Peyer's patch (tissue), 4 donors: ENCODE results near the gene RND3. TPM values are rescaled to one million over a fixed set of nuclear protein-coding genes. Genes with fewer than 3 reads are reported as not detected.

Experiments used
- DNase-seq, 3 donors: peaks; one replicate each; pipeline ENCODE4 v3.0.0-alpha.2; 2017 to 2019
- H3K27ac ChIP-seq, 4 donors: fragments of 200-600 bp; sonication (generic); one replicate each; pipeline ENCODE4 v1.5.1; 2016 to 2019
- H3K27me3 ChIP-seq, 2 donors: fragments of 200-600 bp; sonication (generic); one replicate each; pipeline ENCODE4 v1.5.1; 2019
- H3K36me3 ChIP-seq, 3 donors: fragments of 200-600 bp; sonication (generic); one replicate each; pipeline ENCODE4 v1.5.1; 2016 to 2019
- H3K4me1 ChIP-seq, 4 donors: fragments of 200-600 bp; sonication (generic); one replicate each; pipeline ENCODE4 v1.5.1; 2016 to 2019
- H3K4me3 ChIP-seq, 4 donors: fragments of 200-600 bp; sonication (generic); 1 replicate in 3 of 4; 2 replicates in 1 of 4; pipeline ENCODE4 v1.5.1; 2016 to 2019; ENCODE audit warnings: mild to moderate bottlenecking in 1 of 4
- H3K9me3 ChIP-seq, 4 donors: fragments of 200-600 bp; sonication (generic); one replicate each; pipeline ENCODE4 v1.5.1; 2016 to 2019; ENCODE audit warnings: mild to moderate bottlenecking in 1 of 4
- POLR2A ChIP-seq, 2 donors: fragments of 450-650 bp; IDR thresholded peaks; one replicate each; pipeline ENCODE4 v1.5.1; 2017; ENCODE audit warnings: antibody characterized with exemption in 2 of 2, mild to moderate bottlenecking in 2 of 2, moderate library complexity in 2 of 2
- total RNA-seq, 4 donors: library from RNA; depleted of rRNA; stranded (reverse); fragments of >200 nt; gene quantifications; one replicate each; pipeline ENCODE4 v1.1.0, GENCODE V29; 2016
- TF ChIP-seq, protein P1 (sequence below), 6 experiments: fragments of 450-650 bp in 4 of 6; fragments of 200-600 bp in 2 of 6; sonication (generic) in 1 of 6; IDR thresholded peaks; one replicate each; pipeline ENCODE4 v1.5.1; 2017 to 2019; ENCODE audit warnings: antibody characterized with exemption in 6 of 6, mild to moderate bottlenecking in 3 of 6, moderate library complexity in 1 of 6

Gene RND3, protein sequence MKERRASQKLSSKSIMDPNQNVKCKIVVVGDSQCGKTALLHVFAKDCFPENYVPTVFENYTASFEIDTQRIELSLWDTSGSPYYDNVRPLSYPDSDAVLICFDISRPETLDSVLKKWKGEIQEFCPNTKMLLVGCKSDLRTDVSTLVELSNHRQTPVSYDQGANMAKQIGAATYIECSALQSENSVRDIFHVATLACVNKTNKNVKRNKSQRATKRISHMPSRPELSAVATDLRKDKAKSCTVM
- total RNA-seq: 10 to 100 TPM; 14.9 to 80.6 (median 46.7) TPM

DNA sequence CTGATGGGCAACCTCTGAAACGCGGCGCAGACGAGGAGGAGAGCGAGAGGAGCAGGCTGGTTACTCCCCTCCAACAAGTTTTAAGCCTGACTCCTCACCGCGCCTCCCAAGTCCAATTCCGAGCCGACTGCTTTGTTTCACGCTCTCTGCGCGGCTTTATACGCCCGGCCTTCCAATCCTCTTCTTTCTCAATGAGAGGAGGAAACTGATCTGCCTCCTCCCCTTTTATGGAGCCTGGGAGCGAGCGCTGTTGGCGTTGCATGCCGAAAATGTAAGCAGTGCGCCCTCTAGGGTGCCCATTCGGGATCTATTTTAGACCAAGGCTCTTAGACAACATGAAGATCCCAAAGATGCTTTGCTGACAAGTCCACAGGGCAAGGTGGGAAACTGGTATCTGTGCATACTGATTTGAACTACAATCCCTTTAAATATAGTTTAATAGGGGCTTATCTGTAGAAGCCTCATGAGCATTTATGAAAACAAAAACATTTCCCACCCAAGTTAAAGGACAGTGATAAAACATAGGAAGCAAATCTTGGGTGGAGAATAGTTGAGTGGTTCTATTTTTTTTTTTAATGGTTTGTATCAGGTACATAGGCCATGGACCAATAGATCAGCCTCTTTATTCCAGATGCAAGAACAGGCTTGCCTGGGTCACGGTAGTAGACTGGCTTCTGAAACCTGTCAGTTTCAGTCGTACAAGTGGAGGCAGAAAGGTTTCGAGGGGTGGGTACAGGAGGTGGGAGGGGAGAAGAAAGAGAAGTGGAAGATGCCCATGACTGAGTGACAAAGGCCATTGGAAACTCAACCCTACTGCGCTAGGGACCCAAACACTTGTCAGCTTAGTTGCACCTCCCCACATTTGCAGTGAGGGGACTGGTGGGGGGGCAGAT lies at the start of gene RND3:
Gene RND3 (minus strand): TSS at position 131 of the 893 bp plus-strand sequence. CDS start 250 bp downstream, outside the sequence.
- Histone ChIP-seq H3K36me3 (no peaks in the 10 kb centered on the region), H3K9me3 (no peaks in the 10 kb centered on the region), H3K27me3 (no peaks in the 10 kb centered on the region), H3K27ac (peak within 1 kb of the TSS; percentile 64 to 96 (median 91)), H3K4me3 (peak within 1 kb of the TSS; percentile 37 to 92 (median 58)), H3K4me1 (peaks cover 0 to 21% (median 0%) of the 10 kb centered on the region in 4 donors)
- peak; percentile 55 to 96 (median 96) for DNase-seq
- TF ChIP-seq POLR2A (IDR thresholded peaks at IDR 0.05): peak; percentile 97
- TF ChIP-seq, protein P1, sequence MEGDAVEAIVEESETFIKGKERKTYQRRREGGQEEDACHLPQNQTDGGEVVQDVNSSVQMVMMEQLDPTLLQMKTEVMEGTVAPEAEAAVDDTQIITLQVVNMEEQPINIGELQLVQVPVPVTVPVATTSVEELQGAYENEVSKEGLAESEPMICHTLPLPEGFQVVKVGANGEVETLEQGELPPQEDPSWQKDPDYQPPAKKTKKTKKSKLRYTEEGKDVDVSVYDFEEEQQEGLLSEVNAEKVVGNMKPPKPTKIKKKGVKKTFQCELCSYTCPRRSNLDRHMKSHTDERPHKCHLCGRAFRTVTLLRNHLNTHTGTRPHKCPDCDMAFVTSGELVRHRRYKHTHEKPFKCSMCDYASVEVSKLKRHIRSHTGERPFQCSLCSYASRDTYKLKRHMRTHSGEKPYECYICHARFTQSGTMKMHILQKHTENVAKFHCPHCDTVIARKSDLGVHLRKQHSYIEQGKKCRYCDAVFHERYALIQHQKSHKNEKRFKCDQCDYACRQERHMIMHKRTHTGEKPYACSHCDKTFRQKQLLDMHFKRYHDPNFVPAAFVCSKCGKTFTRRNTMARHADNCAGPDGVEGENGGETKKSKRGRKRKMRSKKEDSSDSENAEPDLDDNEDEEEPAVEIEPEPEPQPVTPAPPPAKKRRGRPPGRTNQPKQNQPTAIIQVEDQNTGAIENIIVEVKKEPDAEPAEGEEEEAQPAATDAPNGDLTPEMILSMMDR (IDR thresholded peaks at IDR 0.05): peak in 5 of 6 experiments; percentile 35 to 92 (median 87)

- Histone ChIP-seq H3K27me3 (no peaks in the 10 kb centered on the region), H3K9me3 (no peaks in the 10 kb centered on the region), H3K27ac (no peak overlapping the region), H3K4me1 (no peaks in the 10 kb centered on the region), H3K36me3 (no peaks in the 10 kb centered on the region), H3K4me3 (no peak overlapping the region)
- no peak for DNase-seq
- TF ChIP-seq, protein P1 (IDR thresholded peaks at IDR 0.05): no peak
- no peak for TF ChIP-seq POLR2A (IDR thresholded peaks at IDR 0.05)
These were observed 47.7 kb upstream of the RND3 start for GRCh38 chr2:150535176-150535575.

GRCh38 chr2:150532879-150533278 lies 45.4 kb upstream of the RND3 start:
- no peaks in the 10 kb centered on the region for H3K36me3 ChIP-seq
- DNase-seq: no peak
- H3K4me3 ChIP-seq: no peak overlapping the region
- TF ChIP-seq POLR2A (IDR thresholded peaks at IDR 0.05): no peak
- TF ChIP-seq, protein P1 (IDR thresholded peaks at IDR 0.05): no peak
- H3K4me1 ChIP-seq: peaks cover 0 to 4% (median 0%) of the 10 kb centered on the region in 4 donors
- H3K27me3 ChIP-seq: no peaks in the 10 kb centered on the region
- H3K27ac ChIP-seq: no peak overlapping the region
- H3K9me3 ChIP-seq: no peaks in the 10 kb centered on the region

DNA sequence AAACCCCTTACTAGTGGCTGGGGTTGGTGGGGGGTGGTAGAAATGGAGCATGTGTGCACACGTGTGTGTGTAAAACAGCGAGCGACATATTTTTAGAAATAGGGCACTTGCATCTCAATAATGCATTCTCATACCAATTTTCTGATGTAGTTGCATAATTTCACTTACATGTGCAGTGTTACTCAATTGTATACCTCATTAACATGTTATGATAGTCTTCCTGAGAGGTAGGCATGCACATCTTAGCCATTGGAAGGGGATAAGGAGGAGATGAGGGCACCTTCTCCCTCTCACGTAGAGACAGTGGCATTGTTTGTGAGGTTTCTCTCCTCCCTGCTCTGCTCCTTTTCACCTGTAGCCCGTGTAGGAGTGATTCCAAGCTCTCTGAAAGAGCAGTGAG lies 44.6 kb upstream of the RND3 start:
- no peaks in the 10 kb centered on the region for H3K36me3 ChIP-seq
- no peak for DNase-seq
- no peaks in the 10 kb centered on the region for H3K27me3 ChIP-seq
- no peaks in the 10 kb centered on the region for H3K9me3 ChIP-seq
- no peak overlapping the region for H3K4me3 ChIP-seq
- TF ChIP-seq, protein P1 (IDR thresholded peaks at IDR 0.05): no peak
- TF ChIP-seq POLR2A (IDR thresholded peaks at IDR 0.05): no peak
- H3K27ac ChIP-seq: no peak overlapping the region
- H3K4me1 ChIP-seq: peaks cover 0 to 4% (median 0%) of the 10 kb centered on the region in 4 donors

GRCh38 chr2:150531591-150531990 lies 44.1 kb upstream of the RND3 start:
- Histone ChIP-seq H3K36me3 (no peaks in the 10 kb centered on the region), H3K4me3 (no peak overlapping the region), H3K4me1 (peaks cover 0 to 4% (median 0%) of the 10 kb centered on the region in 4 donors), H3K27me3 (no peaks in the 10 kb centered on the region), H3K27ac (no peak overlapping the region), H3K9me3 (no peaks in the 10 kb centered on the region)
- TF ChIP-seq POLR2A (IDR thresholded peaks at IDR 0.05): no peak
- TF ChIP-seq, protein P1 (IDR thresholded peaks at IDR 0.05): no peak
- DNase-seq: no peak
